Measurements from ENCODE around the gene IPCEF1. TPM values are rescaled to one million over a fixed set of nuclear protein-coding genes. Genes with fewer than 3 reads are reported as not detected.

The IPCEF1 gene
- total RNA-seq, 1 donor from 2014 or later, result 5.0 TPM

DNA sequence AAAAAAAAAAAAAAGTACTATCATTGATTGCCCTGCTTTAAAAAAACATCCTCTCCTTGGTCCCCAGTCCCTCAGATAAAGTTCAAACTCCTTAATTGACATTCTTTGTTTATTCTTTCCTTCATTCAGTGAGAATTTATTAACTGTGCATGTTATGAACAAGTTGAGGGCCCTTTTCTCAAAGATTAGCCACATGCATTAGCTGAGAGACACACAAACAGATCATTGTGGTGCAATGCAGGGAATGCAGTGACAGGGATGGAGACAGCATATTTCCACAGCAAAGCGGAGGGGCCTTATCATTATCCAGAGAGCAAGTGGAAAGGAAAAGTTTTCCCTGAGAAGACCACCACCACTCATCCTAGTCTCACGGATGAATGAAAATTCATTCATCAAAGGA, 21.9 kb upstream of the IPCEF1 start:
- intact Hi-C loops (cut with DNase I), result loop anchor here (10.0 kb wide), 1 partner anchor 224 kb away; no protein-coding TSS in a partner anchor
- no peak for DNase-seq (ENCODE audit: low spot score)

DNA sequence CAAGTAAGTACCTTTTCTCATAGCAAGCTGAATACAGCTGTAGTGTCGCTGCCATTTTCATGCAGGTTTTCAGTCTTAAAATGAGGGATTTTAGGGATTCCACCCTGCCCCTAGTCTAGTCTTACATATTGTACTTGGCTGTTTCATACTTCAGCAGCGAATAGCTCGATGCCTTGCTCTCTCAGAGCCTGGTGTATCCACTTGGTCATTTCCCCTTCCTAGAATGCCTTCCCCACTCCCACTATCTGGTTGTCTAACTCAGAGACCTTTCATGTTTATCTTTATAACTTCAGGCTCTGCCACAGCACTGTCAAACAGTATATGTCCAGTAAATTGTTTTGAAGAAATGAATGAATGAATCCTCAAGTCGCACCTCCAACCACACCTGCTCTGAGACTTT, 21.1 kb upstream of the IPCEF1 start:
- DNase-seq (ENCODE audit: low spot score), result no peak
- intact Hi-C loops (cut with DNase I), result loop anchor here (10.0 kb wide), 1 partner anchor 223 kb away; no protein-coding TSS in a partner anchor

DNA sequence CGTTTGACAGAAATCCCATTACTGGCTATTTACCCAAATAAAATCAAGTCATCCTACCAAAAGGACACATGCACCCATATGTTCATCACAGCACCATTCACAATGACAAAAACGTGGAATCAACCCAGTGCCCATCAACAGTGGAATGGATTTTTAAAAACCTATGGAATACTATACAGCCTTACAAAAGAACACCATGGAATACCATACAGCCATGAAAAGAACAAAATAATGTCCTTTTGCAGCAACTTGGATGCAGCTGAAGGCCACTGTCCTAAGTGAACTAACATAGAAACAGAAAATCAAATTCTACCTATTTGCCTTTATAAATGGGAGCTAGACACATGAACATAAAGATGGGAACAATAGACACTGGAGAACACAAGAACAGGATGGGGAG, 17.4 kb upstream of the IPCEF1 start:
- no peak for DNase-seq (ENCODE audit: low spot score)
- intact Hi-C loops (cut with DNase I), result loop anchor here (10.0 kb wide), 1 partner anchor 219 kb away; no protein-coding TSS in a partner anchor

DNA sequence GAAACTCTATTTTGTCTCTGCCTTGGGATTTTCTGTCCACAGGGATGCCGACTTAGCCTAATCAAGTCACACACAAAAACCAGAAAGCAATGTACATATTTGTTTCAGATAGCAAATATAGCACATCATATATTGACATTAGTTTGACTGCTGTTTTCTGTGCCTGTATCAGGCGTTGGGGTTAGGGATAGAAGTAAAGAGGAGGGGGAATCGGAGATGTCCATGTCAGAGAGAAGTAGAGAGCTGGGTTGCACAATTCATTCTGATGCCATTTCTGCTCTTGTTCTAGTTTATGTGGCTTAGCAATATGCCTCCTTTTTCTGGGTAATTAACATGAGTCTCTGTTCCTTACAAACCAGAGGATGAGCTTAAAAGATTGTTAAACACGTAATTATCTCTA, 14.7 kb upstream of the IPCEF1 start:
- intact Hi-C loops (cut with DNase I), result loop anchor here (10.0 kb wide), 1 partner anchor 216 kb away; no protein-coding TSS in a partner anchor
- DNase-seq (ENCODE audit: low spot score), result no peak

DNA sequence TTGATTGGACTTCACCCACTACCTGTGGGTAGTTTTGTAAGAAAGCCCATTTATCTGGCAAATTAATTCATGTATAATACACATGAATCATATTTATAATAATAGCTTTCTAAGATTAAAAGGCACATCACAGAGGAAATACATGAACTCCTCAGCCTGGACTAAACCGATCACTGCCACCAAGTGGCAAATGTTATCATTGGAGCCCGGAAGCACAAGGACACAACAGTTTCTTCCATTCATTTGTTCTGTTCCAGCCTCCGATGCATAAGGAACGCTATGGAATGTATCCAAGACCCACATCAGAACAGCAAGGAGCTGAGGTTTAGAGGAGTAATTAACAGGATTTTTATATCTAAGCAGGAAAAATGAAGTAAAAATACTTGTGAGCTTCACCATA, 13.9 kb upstream of the IPCEF1 start:
- DNase-seq (ENCODE audit: low spot score), result no peak
- intact Hi-C loops (cut with DNase I), result loop anchor here (10.0 kb wide), 1 partner anchor 216 kb away; no protein-coding TSS in a partner anchor

DNA sequence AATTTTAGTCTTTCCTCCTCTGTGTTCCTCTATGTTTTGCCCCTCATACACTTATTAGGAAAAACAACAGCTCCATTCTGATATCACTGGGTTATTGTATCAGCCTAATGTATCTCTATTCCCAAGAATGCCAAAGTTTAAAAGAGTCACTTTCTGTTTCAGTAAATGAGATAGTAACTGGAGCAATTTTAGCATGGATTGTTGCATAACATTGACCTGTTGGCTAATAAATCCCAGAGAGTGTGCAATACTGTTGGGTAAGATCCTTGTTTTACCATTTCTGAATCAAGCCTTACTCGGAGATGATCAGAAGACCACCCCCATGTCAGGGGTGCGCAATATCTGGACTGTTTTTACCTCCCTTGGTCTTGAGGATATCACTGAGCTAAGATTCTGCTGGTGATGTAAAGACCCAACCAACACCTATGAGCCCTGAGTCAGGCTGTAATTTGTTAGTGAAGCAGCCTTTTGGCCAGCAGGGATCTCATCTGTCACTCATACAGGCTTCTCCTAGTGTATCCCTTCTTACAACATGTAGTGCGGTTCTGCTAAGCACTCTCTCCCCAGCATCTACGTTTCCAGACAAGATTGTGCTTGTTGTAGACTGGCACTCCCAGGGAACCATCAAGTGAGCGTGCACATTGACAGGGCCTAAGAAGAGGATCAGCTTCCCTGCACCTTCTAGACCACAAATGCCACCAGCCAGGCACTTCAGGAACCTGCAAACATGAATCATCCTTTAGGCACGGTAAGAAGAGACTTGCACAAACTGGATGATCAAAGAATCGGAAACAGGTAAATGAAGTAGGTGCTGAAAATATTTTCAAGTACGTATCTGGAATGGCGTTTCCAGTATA, 11.5 kb upstream of the IPCEF1 start:
- DNase-seq (ENCODE audit: low spot score), result no peak
- intact Hi-C loops (cut with DNase I), result loop anchor here (10.0 kb wide), 1 partner anchor 93 kb away; no protein-coding TSS in a partner anchor

DNA sequence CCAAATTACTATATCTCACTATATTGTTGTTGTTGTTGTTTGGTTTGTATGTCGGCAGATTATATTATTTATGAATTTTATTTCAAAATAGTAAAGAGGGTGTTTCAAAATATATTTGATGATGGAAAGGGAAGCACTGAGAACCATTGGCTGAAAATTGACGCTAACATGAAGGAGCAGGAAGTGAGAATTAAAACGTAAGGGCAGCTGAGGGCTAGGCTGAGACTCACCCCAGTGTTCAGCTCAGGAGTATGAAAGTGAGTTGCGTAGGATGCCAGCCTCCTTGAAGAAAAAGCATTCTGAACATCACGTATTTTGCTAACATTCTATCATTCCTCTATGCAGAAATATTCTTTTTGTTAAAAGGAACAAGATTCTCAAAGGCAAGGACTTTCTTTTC, 10.7 kb upstream of the IPCEF1 start:
- DNase-seq (ENCODE audit: low spot score), result no peak
- intact Hi-C loops (cut with DNase I), result loop anchor here (10.0 kb wide), 1 partner anchor 93 kb away; no protein-coding TSS in a partner anchor

DNA sequence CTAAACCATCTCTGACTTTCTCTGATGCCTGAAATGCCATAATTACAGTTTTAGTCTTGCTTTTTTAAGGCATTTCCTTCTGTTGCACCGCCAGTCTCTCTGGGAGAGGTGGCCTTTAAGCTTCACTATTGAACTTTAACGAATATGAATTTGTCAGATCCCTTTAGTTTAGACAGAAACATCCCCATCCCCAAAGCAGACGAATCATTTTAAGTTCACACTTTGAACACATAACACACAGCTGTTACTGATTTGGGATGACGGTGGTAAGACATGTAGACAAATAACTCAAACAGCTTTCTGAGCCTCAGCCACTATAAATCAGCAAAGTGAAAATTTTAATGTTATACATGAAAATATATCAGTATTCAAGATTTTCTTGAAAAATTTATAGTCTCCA, 7.2 kb upstream of the IPCEF1 start:
- intact Hi-C loops (cut with DNase I), result loop anchor here (10.0 kb wide), 1 partner anchor 89 kb away; no protein-coding TSS in a partner anchor
- DNase-seq (ENCODE audit: low spot score), result no peak

DNA sequence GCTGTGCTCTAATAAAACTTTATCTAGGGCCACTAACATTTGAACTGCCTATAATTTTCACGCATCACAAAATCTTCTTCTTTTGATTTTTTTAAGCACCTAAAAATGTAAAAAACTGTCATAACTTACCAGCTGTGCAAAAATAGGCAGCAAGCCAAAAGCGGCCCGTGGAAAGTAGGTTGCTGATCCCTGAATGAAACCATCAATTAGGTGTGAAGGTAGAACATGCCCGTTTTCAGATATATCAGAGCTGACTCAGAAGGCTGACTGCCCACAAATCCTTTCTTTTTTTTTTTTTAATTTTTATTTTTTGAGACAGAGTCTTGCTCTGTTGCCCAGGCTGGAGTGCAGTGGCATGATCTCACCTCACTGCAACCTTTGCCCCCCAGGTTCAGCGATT, 4.9 kb upstream of the IPCEF1 start:
- no peak for DNase-seq (ENCODE audit: low spot score)
- intact Hi-C loops (cut with DNase I), result loop anchor here (10.0 kb wide), 1 partner anchor 87 kb away; no protein-coding TSS in a partner anchor

DNA sequence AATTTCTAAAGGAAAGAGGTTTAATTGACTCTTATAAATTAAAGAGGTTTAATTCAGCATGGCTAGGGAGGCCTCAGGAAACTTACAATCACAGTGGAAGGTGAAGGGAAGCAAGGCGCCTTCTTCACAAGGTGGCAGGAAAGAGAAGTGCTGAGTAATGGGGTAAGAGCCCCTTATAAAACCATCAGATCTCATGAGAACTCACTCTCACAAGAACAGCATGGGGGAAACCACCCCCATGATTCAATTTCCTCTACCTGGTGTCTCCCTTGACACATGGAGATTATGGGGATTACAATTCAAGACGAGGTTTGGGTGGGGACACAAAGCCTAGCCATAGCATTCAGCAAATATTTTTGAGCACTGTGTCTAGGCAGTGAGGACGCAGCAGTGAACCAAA, 3.9 kb upstream of the IPCEF1 start:
- DNase-seq (ENCODE audit: low spot score), result no peak
- intact Hi-C loops (cut with DNase I), result loop anchor here (10.0 kb wide), 1 partner anchor 86 kb away; no protein-coding TSS in a partner anchor

DNA sequence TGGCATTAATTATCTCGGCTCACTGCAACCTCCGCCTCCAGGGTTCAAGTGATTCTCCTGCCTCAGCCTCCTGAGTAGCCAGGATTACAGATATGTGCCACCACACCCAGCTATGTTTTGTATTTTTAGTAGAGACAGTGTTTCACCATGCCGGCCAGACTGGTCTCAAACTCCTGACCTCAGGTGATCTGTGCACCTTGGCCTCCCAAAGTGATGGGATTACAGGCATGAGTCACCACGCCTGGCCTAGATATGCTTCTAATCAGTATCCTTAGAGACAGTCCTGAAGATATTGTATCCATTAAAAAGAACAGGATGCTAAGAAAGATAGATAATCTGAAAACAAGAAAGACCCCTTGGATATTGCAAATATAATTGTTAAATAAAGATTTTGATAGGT, 3.1 kb upstream of the IPCEF1 start:
- intact Hi-C loops (cut with DNase I), result loop anchor here (10.0 kb wide), 1 partner anchor 85 kb away; no protein-coding TSS in a partner anchor
- no peak for DNase-seq (ENCODE audit: low spot score)

DNA sequence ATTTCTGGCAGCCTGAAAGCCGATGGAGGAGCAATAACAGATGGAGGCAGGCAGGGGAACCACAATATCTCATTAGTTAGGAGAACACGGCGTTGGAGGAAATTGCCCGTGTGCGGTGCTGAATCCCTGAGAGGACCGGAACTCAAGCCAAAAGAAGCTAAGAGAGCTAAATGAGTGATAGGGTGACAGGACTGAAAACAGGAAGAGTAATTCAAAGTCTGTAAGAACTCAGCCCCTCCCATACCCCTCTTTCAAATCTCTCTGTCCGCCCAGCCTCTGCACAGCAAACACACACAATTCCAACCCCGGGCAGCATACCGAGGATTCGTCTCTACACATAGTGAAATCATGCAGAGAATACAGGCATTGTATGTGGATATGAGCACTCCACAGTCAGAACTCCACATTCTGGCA, 2.6 kb upstream of the IPCEF1 start:
- DNase-seq (ENCODE audit: low spot score), result no peak
- intact Hi-C loops (cut with DNase I), result no loop called here

DNA sequence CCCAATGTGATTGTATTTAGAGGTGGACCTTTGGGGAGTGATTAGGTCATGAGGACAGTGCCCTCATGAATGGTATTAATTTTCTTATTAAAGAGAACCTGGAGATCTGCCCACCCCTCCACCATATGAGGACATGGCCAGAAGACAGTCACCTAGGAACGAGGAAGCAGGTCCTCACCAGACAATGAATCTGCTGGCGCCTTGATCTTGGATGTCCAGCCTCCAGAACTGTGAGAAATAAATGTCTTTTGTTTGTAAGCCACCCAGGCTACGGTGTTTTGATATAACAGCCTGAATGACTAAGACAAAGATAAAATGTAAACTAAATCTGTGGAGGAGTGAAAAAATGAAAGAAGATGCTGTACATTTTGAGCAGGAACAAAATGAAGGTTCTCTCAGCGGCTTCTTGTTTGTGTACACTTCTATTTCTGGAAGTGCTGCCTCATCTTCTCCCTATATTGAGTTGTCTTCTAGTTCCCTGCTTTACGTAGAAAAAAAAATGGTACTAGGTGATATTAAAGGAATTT, 1.5 kb upstream of the IPCEF1 start:
- intact Hi-C loops (cut with DNase I), result no loop called here
- no peak for DNase-seq (ENCODE audit: low spot score)

DNA sequence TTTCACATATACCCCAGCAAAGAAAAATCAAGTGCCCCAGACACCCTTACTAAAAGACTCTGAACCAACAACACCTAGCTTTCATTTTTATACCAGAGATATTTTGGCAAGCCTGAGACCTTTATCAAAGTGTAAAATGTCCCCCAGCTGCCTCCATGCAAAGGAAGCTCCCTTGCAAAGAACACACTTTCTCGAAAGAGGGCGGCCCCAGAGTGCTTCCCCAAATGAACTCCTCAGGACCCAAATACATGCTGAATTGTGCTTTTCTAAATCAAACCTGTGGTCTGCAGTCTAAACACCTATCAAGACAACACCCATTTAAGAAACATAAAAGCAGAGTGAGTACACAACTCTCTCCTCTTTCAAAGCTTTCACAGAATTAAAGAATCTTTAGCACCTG, 490 bp downstream of the IPCEF1 start:
- no peak for DNase-seq (ENCODE audit: low spot score)
- intact Hi-C loops (cut with DNase I), result no loop called here

DNA sequence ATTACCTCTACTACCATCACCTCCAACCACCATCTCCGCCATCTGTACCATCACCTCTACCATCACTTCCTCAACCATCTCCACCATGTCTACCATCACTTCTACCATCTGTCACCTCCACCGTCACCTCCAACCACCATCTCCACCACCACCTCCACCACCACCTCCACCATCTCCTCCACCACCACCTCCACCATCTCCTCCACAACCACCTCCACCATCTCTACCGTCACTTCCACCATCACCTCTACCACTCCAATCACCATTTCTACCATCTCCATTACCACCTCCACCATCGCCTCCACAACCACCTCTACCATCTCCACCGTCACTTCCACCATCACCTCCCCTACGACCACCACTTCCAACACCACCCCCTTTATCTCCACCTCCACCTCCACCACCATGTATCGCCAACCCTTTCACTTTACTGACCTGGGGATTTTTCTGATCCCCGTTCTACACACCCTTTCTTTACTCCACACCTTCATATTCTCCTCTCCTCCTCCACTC, 2.3 kb downstream of the IPCEF1 start:
- intact Hi-C loops (cut with DNase I), result no loop called here
- no peak for DNase-seq (ENCODE audit: low spot score)

DNA sequence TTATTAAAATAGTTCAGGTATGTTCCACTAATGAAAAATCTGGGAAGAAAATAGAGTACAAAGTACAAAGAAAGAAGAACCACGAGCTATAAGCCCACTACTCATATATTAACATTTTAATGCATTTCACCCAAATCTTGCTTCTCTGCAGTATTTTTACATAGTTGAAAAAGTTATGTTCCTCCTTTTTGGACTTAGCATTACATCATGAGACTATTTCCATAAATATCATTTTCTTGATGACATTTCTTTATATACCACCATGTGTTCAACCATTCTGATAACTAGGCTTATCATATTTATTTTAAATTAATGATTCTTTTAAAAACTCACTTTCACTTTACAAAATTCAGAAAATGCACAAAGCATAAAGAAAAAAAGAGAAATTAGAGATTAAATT, 3.0 kb downstream of the IPCEF1 start:
- DNase-seq (ENCODE audit: low spot score), result no peak
- intact Hi-C loops (cut with DNase I), result no loop called here

DNA sequence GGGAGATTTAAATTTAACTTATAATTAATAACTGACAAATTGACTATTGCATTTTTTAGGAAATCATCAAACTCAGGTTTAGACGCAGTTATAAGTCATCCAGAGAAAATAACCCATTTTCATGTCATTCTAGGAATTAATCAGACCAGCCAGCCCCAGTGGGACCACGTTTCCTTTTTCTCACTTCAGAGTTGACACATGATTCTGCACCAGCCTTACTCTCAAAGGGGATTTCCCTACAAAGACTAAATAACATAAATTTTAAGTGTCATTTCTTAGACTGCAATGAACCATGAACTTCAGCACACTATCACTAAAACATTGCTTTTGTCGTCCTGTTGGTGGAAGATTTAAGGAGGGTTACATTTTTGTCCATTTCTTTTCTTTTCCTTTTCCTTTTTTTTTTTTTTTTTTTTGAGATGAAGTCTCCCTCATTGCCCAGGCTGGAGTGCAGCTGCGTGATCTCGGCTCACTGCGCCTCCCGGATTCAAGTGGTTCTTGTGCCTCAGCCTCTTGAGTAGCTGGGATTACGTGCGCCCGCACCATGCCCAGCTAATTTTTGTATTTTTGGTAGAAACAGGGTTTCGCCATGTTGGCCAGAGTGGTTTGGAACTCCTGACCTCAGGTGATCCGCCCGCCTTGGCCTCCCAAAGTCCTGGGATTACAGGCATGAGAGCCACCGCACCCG, 3.6 kb downstream of the IPCEF1 start:
- no peak for DNase-seq (ENCODE audit: low spot score)
- intact Hi-C loops (cut with DNase I), result no loop called here

DNA sequence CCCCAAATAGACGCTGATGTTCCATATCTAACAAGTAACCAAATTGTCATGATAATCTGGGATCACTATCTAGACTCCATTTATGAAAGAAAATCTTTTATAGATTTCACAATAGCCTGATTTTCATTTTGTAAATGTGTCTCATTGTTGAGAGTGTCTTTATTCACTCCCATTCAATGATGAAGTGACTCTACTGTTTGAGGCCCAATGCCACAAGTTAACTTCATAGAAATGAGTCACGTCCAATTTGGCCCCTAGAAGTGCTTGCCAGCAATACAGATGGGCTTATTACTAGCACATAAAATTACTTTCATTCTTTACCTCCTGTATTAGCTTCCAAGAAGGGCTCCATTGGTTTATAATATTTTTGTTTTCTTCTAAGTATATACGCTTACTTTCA, 6.3 kb downstream of the IPCEF1 start:
- intact Hi-C loops (cut with DNase I), result no loop called here
- no peak for DNase-seq (ENCODE audit: low spot score)

DNA sequence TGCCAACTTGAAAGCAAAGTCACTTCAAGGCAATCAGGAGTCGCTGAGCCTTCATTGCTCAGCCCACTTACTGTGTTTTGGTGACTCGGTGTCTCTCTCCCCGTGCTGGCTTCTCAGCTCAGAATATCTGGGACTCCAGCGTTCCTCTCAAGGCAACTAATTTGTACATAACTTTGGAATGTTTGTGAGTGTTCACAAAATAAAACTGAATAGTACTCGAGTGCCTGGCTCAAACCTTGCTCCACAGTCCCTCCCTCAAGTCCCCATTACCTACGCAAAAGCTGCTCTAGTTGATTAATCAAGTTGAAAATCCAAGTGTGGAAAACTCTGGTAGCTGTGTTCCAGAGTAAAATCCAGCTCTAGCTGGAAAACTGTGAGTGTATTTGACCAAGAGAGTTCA, 8.6 kb downstream of the IPCEF1 start:
- intact Hi-C loops (cut with DNase I), result loop anchor here (10.0 kb wide), 1 partner anchor 193 kb away; no protein-coding TSS in a partner anchor
- DNase-seq (ENCODE audit: low spot score), result no peak

DNA sequence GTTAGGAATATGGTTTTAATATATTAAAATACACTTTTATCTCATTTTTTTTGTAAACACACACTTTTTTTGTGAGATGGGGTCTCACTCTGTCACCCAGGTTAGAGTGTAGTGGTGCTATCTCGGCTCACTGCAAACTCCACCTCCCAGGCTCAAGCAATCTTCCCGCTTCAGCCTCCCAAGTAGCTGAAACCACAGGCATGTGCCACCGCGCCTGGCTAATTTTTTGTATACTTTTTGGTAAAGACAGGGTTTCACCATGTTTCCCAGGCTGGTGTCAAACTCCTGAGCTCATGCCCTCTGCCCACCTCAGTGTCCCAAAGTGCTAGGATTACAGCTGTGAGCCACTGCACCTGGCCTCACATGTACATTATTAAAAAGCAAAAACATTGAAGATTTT, 10.8 kb downstream of the IPCEF1 start:
- no peak for DNase-seq (ENCODE audit: low spot score)
- intact Hi-C loops (cut with DNase I), result loop anchor here (10.0 kb wide), 1 partner anchor 191 kb away; no protein-coding TSS in a partner anchor
